A549 treated with CpdA at 1 μM for 4 hours (cell line): ENCODE results near the gene LEFTY2. TPM values are rescaled to one million over a fixed set of nuclear protein-coding genes. Genes with fewer than 3 reads are reported as not detected.

ENCODE experiments used
- total RNA-seq: library from RNA; stranded (reverse); fragments of 200-300 nt; extraction: Qiagen RNA extraction; gene quantifications from 5 replicates; pipeline ENCODE4 v1.2.3, GENCODE V29; 2022; ENCODE audit warnings: low read depth

LEFTY2 gene, protein sequence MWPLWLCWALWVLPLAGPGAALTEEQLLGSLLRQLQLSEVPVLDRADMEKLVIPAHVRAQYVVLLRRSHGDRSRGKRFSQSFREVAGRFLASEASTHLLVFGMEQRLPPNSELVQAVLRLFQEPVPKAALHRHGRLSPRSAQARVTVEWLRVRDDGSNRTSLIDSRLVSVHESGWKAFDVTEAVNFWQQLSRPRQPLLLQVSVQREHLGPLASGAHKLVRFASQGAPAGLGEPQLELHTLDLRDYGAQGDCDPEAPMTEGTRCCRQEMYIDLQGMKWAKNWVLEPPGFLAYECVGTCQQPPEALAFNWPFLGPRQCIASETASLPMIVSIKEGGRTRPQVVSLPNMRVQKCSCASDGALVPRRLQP
- not detected in 5 replicates for total RNA-seq

GRCh38 chr1:225941187-225941941 is at the start of gene LEFTY2:
Gene LEFTY2 (minus strand): TSS chr1:225941220. CDS start chr1:225941140, 80 bp downstream.

GRCh38 chr1:225923692-225924555 is 17.1 kb downstream of the LEFTY2 start, which contains the start of gene PYCR2:
Gene PYCR2 (minus strand): TSS chr1:225924250. CDS start chr1:225924110, 140 bp downstream.

DNA sequence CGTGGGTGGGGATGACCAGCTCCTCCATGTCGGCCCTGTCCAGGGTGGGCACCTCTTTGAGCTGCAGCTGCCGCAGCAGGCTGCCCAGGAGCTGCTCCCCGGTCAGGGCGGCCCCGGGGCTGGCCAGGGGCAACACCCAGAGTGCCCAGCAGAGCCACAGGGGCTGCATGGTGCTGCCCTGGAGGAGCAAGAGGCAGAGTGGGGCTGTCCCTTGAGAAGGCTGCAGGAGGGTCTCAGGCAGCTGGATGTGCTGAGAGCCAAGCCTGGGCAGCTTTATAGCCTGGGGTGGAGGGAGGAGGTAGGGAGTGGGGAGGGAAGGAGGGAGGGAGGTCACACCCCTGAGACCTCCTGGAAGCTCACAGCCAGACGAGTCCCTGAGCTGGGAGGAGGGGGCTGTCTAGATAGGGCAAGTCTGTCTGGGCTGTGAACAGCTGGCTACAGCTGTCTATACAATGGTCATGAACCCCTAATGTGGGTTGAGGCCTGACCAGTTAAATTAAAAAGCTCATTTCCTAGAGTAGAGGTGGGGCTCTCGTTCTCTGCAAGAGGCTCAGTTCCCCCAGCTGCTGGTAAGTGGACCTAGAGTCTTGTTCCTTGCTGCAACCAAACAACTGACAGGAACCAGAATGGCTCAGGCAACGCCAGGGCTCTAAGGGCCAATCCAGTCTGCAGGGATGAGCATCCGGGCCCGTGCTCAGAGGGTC is 52.0 kb downstream of the LEFTY2 start, which contains the start of gene LEFTY1:
Gene LEFTY1 (minus strand): TSS at position 249 of the 704 bp plus-strand sequence. CDS start 80 bp downstream, at position 169.

Other genes with a start within 250 kb of the LEFTY2 start
- gene SRP9, start 163.4 kb downstream of the LEFTY2 start, total RNA-seq = 225 to 350 TPM (median 250 TPM) in 5 replicates
- 211 to 256 TPM (median 234 TPM) in 5 replicates for gene EPHX1, start 131.1 kb downstream of the LEFTY2 start, total RNA-seq
- 5.5 to 7.6 TPM (median 6.7 TPM) in 5 replicates for gene TMEM63A, start 58.8 kb downstream of the LEFTY2 start, total RNA-seq
- 0.19 to 0.41 TPM (median 0.28 TPM) in 4 of 5 replicates, not detected in the other for gene LEFTY1, start 52.1 kb downstream of the LEFTY2 start, total RNA-seq
- gene PYCR2, start 17.0 kb downstream of the LEFTY2 start, total RNA-seq = 49.5 to 60.4 TPM (median 58.9 TPM) in 5 replicates
- gene SDE2, start 58.1 kb upstream of the LEFTY2 start, total RNA-seq = 6.5 to 12.4 TPM (median 7.0 TPM) in 5 replicates
- gene H3-3A, start 121.5 kb upstream of the LEFTY2 start, total RNA-seq = 411 to 461 TPM (median 452 TPM) in 5 replicates
- gene ACBD3, start 245.5 kb upstream of the LEFTY2 start, total RNA-seq = 24.7 to 27.5 TPM (median 26.0 TPM) in 5 replicates